Activated gamma-delta T cell treated with anti-CD3 and anti-CD28 coated beads, Interleukin-2, amount 50 U/mL, for 16 hours (primary cell): ENCODE measurements around the gene TNIK.
"Not testable (repeated sequence)": the region's sequence is repeated elsewhere in the genome, so short reads cannot be mapped to it uniquely, and the experiment has no call there.

Experiments used
- DNase-seq: peaks from one replicate; pipeline ENCODE4 v3.0.0-alpha.2; 2020; ENCODE audit warnings: low read depth

Gene TNIK

GRCh38 chr3:171468296-171468906, 8.2 kb upstream of the TNIK start:
- no peak for DNase-seq

- no peak for DNase-seq
These were observed 5.6 kb upstream of the TNIK start for GRCh38 chr3:171465763-171466162.

- no peak for DNase-seq
These were observed 4.3 kb upstream of the TNIK start for GRCh38 chr3:171464462-171464861.

GRCh38 chr3:171462224-171462623, 2.0 kb upstream of the TNIK start:
- DNase-seq: no peak

GRCh38 chr3:171461525-171461917, 1.3 kb upstream of the TNIK start:
- DNase-seq: no peak

DNA sequence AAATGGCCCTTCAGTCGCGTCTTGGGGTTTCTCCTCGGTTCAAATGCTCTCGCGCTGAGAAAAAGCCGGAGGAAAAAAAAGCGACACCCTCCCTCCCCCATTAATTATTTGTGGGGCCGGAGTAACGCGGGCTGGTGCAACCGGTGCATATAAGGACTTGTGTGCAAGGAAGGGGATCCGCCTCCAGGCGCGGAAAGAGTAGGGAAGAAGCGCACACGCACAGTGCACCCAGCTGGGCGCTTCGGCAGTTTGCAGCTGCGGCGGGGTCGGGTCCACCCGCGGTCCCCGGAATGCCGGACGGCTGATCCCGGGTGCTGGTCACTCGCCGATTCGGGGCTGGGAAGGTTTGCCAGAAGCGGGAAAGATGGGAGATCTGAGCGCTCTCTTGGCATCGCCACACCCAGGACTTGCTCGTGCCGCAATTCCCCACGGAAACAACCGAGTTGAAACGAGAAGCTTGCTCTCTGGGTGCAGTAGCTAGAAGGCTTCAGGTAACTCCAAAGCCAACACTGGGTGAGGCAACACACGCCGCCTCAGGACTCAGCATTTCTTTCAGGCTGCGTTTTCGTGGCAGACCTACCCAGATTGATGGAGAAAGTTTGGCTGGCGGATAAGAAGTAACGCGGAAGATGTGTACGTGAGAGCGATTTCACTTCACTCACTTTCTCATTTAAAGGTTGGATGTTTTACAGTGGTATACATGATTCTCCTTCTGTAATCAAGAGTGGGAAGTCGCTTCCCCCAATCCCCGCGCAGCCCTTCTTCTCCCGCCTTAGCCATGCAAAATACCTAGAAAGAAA, 720 bp upstream of the TNIK start:
- DNase-seq: peak; percentile 12

DNA sequence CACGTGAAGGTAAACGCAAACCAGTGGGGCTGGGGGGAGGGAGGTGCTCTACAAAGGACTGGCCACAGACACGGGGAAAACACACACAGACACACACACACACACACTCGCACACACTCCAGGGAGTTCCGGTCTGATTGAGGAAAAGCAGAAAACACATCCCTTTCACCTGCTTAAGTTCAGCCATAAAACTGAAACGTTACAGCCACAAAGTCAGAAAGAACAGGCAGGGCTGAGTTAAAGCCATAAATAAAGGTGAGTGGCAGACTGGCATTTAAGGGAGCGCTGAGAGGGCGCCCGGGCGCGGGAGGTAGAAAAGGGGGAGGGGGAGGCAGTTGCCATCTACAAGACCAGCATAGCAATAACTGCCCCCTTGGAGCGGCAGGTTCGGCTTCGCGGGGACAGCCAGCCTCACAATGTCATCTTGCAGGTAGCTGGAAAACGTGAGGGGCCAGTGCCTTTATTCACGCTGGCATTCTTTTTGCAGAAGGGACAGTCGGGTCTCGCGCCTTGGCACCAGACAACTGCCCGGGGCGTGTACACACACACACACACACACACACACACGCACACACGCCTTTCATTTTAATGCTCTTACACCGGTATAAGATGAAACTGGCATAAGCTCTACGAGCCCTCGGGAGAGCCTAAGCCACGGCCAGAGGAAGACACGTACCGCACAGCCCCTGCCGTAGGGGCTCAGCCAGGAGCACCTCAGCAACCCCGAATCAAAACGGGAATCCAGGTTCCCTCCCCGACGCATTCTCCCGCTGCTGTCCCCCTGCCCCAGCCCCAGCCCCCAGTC, 866 bp downstream of the TNIK start:
- DNase-seq: peak; percentile 22

- DNase-seq: no peak
These were observed 1.4 kb downstream of the TNIK start for GRCh38 chr3:171458864-171459136.

- peak; percentile 42 for DNase-seq
These were observed 1.9 kb downstream of the TNIK start for GRCh38 chr3:171458071-171458863.

- DNase-seq: no peak
These were observed 2.6 kb downstream of the TNIK start for GRCh38 chr3:171457607-171458061.

DNA sequence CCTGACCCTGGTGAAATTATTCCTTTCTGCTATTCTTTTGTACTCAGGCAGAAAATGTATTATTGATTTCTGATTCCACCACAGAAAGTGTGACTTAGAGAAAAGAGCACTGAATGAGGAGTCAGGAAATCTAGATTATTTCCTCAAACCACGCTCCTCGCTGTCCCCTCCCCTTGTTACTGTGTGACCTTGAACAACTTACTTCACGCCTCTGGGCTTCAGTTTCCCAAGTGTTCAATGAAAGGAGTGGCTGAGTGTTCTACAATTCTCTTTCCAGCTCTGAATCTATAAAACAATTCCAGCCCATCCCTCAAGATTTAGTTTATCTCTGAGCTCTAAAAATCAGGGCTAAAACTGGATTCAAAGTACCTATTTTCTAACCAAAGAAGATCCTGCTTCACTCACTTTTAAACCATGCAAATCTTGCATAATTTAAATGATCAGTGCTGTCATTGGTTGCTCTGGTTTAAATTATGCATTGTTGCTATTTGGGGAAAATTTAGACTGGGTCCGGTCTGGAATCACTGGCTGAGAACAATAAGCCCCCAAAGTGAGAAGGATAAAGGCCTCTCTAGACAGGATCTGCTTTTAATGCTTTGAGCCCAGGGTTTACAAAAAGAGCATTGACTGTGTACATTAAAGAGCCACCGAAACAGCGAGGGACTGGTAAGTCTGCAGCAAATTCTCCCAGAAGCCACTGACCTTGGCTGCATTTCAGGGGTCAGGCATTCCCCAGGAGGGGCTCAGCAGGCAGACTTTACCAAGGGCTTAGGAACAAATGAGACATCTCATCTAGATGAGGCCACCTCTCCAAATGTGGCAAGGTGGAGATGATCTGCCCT, 3.2 kb downstream of the TNIK start:
- DNase-seq: no peak

DNA sequence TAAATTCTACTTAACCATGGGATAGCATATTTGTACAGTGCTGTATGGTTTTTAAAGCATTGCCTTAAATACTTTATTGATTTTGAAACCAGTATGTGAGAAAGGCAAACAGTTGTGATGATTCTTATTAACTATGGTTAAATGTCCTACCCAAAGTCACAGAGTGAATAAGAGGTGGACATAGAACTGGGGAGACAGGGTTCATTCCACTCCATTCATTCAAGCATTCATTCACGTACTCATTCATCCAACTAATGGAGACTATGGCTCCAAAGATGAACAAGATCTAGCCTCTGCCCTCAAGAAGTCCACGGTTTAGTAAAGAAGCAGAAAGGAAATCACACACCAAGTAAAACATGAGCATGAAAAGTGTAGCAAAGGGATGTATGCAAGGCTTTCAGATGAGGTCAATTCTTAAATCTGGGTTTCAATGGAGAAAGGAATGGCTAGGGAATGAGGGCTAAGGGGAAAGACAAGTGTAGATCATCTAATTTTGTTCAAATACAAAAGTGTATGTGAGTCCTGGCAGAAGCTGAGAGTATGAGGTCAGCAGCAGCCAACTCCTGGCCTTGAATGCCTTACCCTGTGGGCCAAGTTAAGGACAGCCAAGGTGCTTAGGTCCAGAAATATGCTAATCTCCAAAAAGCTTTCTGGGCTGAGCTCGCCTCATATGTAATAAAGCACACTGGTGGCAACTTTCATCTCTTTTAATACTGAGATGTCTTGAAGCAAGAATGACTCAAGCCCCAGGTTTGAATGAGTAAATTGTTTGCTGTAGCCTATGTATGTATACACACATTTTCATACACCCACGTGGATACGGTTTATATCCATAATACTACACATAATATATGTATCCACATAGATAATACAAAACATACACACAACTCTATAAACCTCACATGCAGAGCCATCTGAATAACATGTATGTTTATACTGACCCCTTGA, 4.3 kb downstream of the TNIK start:
- no peak for DNase-seq

- no peak for DNase-seq
These were observed 6.2 kb downstream of the TNIK start for GRCh38 chr3:171454041-171454440.

- no peak for DNase-seq
These were observed 6.9 kb downstream of the TNIK start for GRCh38 chr3:171453180-171453886.

- DNase-seq: no peak
These were observed 7.9 kb downstream of the TNIK start for GRCh38 chr3:171452328-171452727.

GRCh38 chr3:171451915-171452314, 8.3 kb downstream of the TNIK start:
- DNase-seq: no peak

DNA sequence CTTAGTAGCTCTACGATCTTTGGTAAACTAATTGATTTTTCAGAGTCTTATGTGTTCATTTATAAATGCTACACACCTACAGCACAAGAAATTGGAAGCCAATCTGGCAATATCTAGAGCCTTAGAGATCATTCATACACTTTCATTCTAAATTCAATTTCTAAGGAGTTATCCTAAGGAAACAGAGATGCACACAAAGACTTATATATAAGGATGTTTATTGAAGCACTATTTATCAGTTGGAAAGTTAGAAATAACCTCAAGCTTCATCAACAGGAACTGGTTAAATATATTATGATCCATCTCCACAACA, 12.7 kb downstream of the TNIK start:
- DNase-seq: not testable (repeated sequence)

DNA sequence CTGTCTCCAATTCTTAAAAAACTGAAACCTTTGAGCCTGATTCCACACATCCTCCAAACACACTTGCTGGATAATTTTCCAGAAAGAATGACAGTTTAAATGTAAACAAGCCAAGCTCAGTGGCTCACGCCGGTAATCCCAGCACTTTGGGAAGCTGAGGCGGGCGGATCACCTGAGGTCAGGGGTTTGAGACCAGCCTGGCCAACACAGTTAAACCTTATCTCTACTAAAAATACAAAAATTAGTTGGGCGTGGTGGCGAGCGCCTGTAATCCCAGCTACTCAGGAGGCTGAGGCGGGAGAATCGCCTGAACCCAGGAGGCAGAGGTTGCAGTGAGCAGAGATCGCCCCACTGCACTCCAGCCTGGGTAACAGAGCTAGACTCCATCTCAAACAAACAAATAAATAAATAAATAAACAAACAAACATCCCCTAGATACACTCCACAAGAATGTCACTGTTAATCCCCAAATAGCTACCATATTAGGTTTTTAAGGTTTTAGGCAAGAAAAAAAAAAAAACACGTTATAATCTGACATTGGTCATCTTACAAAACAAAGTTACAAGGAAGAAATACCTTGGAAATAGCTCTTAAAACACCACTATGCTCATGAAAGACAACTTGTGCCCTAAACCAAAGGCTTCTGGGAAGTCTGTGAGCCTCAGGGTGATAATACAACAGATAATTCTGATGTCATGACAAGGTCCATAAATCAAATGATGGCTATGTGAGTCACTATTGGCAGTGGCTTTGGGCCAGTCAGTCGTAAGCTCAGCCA, 13.2 kb downstream of the TNIK start:
- no peak for DNase-seq

DNA sequence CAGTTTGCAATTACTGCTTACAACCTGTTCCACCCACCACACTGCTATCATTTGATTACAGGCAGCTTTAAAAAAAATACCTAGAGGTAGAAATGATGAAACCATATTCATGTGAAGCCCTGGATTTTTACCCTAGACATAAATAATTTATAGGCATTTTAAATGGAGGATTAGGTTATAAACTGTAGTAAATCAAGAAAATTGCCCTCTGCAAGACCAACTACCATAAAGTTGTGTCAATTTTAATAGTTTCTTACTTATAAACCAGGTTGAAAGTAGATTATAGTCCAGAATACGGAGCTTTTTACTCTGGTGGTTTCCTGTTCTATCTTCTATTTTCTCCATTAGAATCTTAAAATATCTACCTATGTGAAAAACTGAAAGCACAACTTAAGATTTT, 13.9 kb downstream of the TNIK start:
- DNase-seq: no peak
